DMS 273 (cell line): Measurements from ENCODE around the gene RPL32.
"Not testable (repeated sequence)": the region's sequence is repeated elsewhere in the genome, so short reads cannot be mapped to it uniquely, and the experiment has no call there.

ENCODE experiments used
- DNase-seq: peaks from one replicate; lab custom pipeline; 2025; ENCODE audit not compliant: unreplicated experiment; lab: John Stamatoyannopoulos, UW

The RPL32 gene

GRCh38 chr3:12841149-12841969 lies at the start of gene RPL32:
Gene RPL32, minus strand, starts transcription at chr3:12841565. Its CDS starts 1,328 bp downstream, at chr3:12840237.
- peak; percentile 94 for DNase-seq

- no peak for DNase-seq
These were observed 49.4 kb upstream of the RPL32 start for GRCh38 chr3:12890610-12891390.

- peak; percentile 27 for DNase-seq
These were observed 45.4 kb upstream of the RPL32 start for GRCh38 chr3:12886736-12887135.

GRCh38 chr3:12886106-12886679 lies 44.8 kb upstream of the RPL32 start:
- no peak for DNase-seq

GRCh38 chr3:12885583-12885930 lies 44.2 kb upstream of the RPL32 start:
- peak; percentile 70 for DNase-seq

GRCh38 chr3:12884790-12885582 lies 43.6 kb upstream of the RPL32 start:
- DNase-seq: no peak

- peak; percentile 85 for DNase-seq
These were observed 42.9 kb upstream of the RPL32 start for GRCh38 chr3:12884186-12884680.

- no peak for DNase-seq
These were observed 41.3 kb upstream of the RPL32 start for GRCh38 chr3:12882336-12883310.

GRCh38 chr3:12881858-12882257 lies 40.5 kb upstream of the RPL32 start:
- not testable (repeated sequence) for DNase-seq

- no peak for DNase-seq
These were observed 37.9 kb upstream of the RPL32 start for GRCh38 chr3:12879191-12879815.

- not testable (repeated sequence) for DNase-seq
These were observed 37.4 kb upstream of the RPL32 start for GRCh38 chr3:12878758-12879157.

GRCh38 chr3:12878141-12878574 lies 36.8 kb upstream of the RPL32 start:
- no peak for DNase-seq

- no peak for DNase-seq
These were observed 35.7 kb upstream of the RPL32 start for GRCh38 chr3:12877040-12877439.

- no peak for DNase-seq
These were observed 34.8 kb upstream of the RPL32 start for GRCh38 chr3:12875857-12876836.

- no peak for DNase-seq
These were observed 30.1 kb upstream of the RPL32 start for GRCh38 chr3:12871404-12871983.

- DNase-seq: no peak
These were observed 29.6 kb upstream of the RPL32 start for GRCh38 chr3:12870942-12871341.

GRCh38 chr3:12869035-12869621 lies 27.8 kb upstream of the RPL32 start:
- peak; percentile 33 for DNase-seq
